HK-2 (cell line): ENCODE data around the gene SUFU.
A peak's percentile ranks its signal among the peaks of the same experiment; 100 is the strongest.

Experiments used
- DNase-seq: peaks from one replicate; pipeline ENCODE4 v3.0.0-alpha.2; 2018; ENCODE audit not compliant: unreplicated experiment

SUFU gene

GRCh38 chr10:102596506-102596971 lies 92.8 kb downstream of the SUFU start:
- DNase-seq, result peak; percentile 52

- no peak for DNase-seq
Observed at GRCh38 chr10:102597131-102597991, 93.6 kb downstream of the SUFU start.

DNA sequence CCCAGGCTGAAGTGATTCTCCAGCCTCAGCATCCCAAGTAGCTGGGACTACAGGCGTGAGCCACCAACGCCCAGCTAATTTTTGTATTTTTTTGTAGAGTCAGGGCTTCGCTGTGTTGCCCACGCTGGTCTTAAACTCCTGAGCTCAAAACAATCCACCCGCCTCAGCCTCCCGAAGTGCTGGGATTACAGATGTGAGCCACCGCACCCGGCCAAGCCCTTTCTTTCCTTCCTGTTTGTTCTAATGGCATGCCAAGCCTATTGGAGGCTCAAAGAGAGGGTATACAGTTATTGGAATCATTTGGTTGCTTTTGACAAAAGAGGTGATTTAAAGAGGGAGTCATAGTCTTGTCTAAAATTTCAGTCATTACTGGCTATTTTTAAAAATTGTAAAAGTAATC lies 94.5 kb downstream of the SUFU start:
- no peak for DNase-seq

DNA sequence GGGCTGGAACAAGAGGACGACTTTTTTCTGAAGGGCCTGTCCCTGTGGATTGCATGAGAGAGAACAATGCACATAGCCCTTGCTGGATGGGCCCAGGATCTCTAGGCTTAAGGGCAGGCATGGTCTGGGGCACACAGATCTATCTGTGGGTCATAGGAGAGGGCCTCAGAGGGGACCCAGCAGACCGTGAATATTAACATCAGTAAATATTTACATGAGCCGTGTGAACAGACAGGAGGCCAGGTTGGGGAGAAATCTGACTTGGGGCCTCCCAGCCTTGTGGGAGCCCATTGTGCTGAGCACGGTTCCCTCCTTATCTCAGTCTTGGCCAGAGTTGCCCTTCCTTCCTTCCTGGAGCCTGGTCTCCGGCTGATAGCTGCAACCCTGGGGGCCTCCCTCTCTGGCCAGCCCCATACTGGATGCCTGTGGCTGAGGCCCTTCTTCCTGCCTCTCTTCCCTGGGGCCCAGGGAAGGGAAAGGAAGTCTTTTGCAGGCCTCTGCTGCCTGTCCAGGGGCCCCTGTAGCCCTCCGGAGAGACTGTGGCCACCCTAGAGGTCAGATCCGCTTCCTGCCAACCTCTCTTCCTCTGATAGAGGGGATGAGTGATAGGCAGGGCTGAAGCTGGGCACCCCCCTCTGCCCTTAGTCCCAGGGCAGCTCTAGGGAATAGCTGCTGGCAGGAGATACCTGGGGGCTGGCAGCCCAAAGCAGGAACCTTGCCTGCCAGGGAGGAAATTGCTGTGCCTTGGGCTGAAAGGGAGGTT lies 96.0 kb downstream of the SUFU start:
- DNase-seq, result peak; percentile 61

GRCh38 chr10:102600816-102601215 lies 97.0 kb downstream of the SUFU start:
- no peak for DNase-seq

- DNase-seq, result no peak
Observed at GRCh38 chr10:102601639-102602038, 97.9 kb downstream of the SUFU start.

DNA sequence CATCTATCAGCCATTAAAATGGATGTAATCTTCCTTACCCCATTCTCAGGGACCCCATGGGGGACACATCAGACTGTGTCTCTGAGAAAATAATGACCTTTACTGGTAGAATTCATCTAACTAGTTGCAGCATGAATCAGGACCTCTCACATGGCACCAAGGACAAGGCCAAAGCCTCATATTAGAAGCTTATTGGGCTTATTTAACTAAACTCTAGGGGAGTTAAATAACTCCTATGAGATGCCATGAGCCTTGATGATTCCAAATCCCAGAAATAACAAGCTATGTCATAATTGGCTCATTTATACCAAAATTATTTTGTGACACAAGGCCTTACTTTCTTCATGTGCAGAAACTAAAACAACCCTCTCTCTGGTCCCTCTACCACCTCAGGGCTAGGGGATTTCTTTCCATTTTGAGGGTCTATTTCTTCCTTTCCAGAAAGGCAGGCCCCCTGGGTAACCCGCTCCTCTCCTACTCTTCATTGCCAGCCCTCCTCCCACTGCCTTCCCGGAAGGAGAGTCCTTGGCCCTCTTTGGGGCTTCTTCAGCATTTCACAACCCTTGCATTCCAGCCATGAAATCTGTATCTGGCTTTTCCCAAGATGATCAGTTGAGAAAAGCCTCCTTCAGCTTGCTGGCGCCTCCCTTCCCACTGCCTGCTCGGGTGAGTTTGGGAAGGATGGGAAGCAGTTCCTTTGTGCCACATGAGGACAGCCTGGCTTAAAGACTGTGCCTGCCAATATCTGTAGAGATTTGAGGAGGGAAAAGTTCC lies 98.7 kb downstream of the SUFU start:
- DNase-seq, result no peak

DNA sequence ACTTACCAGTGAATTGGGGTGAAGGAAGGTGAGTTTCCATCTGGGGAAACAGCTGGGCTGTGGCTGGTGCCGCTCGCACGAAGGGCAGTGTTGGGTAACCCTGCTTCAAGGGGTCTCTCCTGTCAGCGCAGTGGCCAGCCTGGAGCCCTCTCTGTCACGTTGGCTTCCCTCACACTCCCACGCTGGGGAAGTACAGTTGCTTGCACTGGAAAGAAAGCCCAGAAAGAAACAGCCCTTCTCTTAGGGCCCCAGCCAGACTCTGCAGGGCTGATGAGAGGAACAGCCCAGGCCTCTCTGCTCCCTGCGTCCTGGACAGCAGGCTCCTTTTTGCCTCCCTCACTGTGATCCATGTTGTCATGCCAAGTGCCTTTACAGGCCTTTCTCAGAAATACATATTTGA lies 100.2 kb downstream of the SUFU start:
- no peak for DNase-seq

DNA sequence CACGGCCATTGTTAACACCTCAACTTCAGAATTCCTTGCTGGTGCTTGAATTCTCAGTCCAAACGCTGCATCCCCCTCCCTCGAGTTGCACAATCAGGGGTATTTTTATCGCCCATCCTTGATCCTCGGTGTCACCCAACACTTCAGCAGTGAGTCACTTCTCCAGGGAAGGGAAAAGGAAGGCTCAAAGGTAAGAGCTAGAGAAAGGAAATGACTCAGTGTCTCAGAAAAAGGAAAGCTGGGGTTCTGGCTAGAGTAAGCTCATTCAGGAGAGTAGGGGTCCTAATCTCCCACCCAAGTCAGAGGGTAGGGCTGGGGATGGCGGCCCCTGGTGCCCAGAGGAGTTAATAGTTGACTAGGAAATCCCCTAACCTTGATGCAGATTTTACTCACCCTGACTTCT lies 100.7 kb downstream of the SUFU start:
- peak; percentile 74 for DNase-seq

DNA sequence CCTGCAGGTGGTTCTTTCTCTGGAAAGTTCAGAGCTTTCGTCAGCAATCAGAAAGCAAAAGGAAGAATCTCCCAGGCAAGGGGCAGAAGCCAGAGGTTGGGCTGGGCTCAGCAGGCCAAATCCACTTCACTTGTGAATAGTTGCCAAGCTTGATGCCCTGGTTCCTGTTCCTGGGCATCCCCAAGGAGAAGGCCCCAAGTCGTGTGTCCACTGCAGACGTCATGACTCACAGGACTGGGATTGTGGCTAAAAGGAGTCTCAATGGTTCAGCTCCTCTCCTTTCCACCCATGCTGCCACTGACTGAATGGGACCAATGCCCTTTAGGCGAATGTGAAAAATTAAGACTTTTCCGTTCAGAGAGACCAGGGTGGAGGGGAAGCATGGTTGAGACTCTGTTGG lies 101.9 kb downstream of the SUFU start:
- DNase-seq, result peak; percentile 65

- no peak for DNase-seq
Observed at GRCh38 chr10:102608487-102608886, 104.7 kb downstream of the SUFU start.

DNA sequence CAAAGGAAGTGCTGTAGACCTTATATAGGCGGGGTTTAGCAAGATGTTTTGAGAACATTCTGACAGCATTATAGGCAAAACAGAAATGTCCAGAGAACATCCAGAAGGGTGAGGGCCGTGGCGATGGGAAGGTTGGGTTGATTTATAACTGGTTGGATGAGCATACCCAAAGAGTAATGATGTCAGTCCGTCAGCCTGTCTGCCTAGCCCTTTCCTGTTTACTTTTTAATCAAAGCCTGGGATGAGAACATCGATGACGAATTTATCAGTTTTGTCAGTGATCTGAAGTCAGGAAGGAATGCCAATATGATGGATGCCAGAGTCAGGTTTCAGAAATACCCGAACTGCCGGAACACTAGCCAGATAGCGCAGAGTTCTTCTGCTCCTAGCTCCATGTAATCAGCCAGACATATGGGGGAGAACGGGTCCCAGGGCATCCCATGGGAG lies 106.7 kb downstream of the SUFU start:
- no peak for DNase-seq

DNA sequence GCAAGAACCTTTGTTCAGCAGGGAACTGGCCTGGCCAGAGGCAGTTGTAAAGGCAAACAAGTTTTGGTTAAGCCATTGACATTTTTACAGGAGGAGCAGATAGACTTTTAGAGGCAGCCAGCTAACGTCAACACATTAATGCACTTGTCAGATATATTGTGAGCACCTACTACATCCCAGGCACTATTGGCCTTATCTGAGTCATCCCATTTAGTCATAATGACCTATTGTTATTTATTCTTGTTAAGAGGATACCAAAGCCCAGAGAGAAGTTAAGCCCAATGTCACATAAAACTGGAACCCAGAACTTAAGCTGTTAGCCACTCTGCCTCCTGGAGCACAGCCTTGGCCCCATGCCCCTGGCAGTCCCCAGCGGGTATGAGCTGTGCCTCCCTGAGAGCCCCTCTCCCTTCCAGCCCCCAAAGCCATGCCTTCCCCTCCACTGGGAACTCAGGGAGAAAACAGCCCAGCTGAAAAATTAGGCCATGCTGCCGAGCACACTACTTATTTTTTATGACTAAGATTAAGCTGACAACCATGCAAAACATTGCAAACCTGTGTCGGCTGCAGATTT lies 107.8 kb downstream of the SUFU start:
- no peak for DNase-seq

DNA sequence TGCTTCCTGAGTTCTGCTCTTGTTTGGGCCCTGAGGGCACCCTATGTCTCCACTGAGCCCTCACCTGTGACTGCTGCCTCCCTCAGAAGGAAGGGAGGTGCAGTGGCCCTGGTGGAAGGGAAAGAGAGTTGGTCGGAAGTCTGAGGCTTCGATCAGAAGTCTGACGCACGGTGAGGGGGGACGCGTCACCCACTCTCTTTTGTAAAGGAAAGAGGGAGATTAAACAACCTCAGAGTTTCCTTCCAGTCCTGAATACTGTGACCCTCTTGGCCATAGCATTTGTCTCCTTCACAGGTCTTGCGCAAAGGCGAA lies 109.1 kb downstream of the SUFU start:
- no peak for DNase-seq

GRCh38 chr10:102613286-102613685 lies 109.5 kb downstream of the SUFU start:
- no peak for DNase-seq

DNA sequence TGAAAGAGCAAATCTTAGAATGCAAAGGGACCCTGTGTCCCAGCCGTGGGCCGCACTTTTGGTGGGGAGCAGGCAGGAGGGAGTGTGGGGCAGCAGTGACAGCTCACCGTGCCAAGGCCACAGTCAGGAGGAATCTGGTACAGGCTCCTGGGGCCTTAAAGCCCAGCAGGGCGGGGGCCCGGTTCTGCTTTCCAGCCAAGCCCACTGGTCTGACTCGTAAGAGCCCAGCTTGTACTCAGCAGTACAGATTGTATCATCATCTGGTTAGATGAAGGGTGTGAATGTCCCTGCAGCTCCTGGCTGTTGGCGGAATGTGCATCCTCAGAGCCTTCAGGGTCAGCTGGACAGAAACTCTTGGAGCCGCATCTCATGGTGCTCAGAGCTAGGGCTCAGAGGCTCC lies 110.0 kb downstream of the SUFU start:
- no peak for DNase-seq

- DNase-seq, result no peak
Observed at GRCh38 chr10:102614888-102615287, 111.1 kb downstream of the SUFU start.

DNA sequence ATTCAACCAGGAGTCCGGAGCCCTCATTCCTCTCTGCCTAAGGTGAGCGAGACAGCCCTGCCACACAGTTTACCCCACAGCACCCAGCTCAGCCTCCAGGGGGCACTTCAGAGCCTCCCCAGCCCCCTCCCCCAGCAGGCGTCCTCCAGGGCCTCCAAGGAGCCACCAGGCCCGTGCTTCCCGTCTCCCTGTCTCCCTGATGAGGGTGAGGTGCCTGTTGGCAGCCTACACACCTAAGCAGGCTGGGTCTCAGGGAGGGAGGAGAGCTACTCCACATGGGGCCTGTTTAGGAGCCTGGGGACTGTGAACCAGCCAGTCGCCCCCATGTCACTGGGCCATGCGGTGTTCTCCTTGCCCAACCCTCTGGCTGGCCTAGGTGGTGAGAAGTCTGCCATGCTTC lies 111.6 kb downstream of the SUFU start:
- no peak for DNase-seq

DNA sequence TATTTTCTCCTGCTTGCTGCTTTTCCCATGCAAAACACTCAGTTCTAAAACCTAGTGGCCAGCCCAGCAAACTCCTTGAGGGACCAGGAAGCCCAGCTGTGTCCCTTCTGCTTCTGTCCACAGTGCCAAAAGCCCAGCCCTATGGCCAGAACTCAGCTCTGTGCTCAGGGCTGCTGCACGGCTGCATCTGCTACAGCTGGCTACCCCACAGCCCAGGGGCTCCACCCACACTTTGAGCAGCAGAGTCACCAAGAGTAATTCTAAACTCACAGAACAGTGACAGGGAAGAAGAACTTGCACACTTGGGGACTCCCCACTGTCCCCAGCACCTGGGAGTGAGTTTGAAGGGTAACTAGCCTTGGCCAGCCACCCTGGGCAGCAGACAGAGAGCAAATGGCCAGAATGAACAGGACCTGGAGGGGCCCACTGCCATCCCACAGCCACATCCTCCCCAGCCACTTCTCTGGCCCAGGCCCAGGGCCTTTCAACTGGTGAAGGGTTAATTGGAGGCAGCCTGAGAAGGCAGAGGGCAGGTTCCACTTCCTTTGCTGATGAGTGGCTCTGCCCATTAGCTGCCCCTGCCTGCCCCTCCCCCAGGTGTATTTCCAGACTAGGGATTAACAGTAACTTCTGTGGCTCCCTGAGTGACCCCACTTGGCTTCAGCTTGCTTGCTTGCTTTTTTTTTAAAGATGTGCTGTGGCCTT lies 112.4 kb downstream of the SUFU start:
- peak; percentile 70 for DNase-seq

DNA sequence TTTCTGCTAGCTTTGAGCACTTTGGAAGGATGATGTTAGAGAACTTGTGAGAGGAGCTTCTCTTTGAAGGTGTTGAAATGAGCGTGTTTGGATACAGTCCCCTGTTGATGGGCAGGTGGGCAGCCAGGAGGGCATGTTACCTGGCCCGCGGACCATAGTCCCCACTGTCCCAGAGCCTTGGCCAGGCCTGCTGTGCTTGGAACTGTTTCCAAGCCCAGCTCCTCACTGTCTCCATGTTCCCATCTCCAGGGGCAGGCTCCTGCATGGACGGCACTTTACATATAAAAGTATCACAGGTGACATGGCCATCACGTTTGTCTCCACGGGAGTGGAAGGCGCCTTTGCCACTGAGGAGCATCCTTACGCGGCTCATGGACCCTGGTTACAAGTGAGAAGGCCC lies 113.3 kb downstream of the SUFU start:
- no peak for DNase-seq

- no peak for DNase-seq
Observed at GRCh38 chr10:102617816-102618215, 114.0 kb downstream of the SUFU start.
